Heart right ventricle (tissue), 16 donors: Measurements from ENCODE around the gene USP47. TPM values are rescaled to one million over a fixed set of nuclear protein-coding genes. Genes with fewer than 3 reads are reported as not detected.

ENCODE experiments used
- ATAC-seq, 8 donors: fragments of 200-7000 bp; cut with Tn5 transposase; one replicate each; pipeline ENCODE4 v1.9.1; 2020; ENCODE audit warnings: mild to moderate bottlenecking in 8 of 8, moderate library complexity in 8 of 8, moderate number of reproducible peaks in 1 of 8
- DNase-seq, 2 donors: peaks; one replicate each; pipeline ENCODE4 v3.0.0-alpha.2; 2020
- H3K27ac ChIP-seq, 10 donors: fragments of 200-600 bp; sonication (generic) in 2 of 10; one replicate each; pipeline versions ENCODE4 v1.5.0 to v1.8.0; 2020 to 2022; ENCODE audit warnings: mild to moderate bottlenecking in 3 of 10
- H3K27me3 ChIP-seq, 7 donors: fragments of 200-600 bp; one replicate each; pipeline ENCODE4 v1.8.0; 2021 to 2022; ENCODE audit warnings: mild to moderate bottlenecking in 2 of 7
- H3K36me3 ChIP-seq, 9 donors: fragments of 200-600 bp; sonication (generic) in 1 of 9; one replicate each; pipeline versions ENCODE4 v1.5.0 to v1.8.0; 2020 to 2022; ENCODE audit warnings: mild to moderate bottlenecking in 2 of 9
- H3K4me1 ChIP-seq, 9 donors: fragments of 200-600 bp; sonication (generic) in 1 of 9; one replicate each; pipeline versions ENCODE4 v1.5.0 to v1.8.0; 2020 to 2022; ENCODE audit warnings: mild to moderate bottlenecking in 4 of 9
- H3K4me3 ChIP-seq, 10 donors: fragments of 200-600 bp; sonication (generic) in 2 of 10; one replicate each; pipeline versions ENCODE4 v1.5.0 to v1.8.0; 2020 to 2022; ENCODE audit warnings: mild to moderate bottlenecking in 7 of 10, moderate library complexity in 2 of 10
- H3K9me3 ChIP-seq, 11 donors: fragments of 200-600 bp in 10 of 11; sonication (generic) in 2 of 11; one replicate each; pipeline versions ENCODE4 v1.5.0 to v1.8.0; 2013 to 2022; ENCODE audit warnings: mild to moderate bottlenecking in 2 of 11, control low read depth in 1 of 11, moderate library complexity in 1 of 11
- CTCF ChIP-seq, 9 donors: fragments of 200-600 bp; sonication (generic) in 2 of 9; IDR thresholded peaks; one replicate each; pipeline versions ENCODE4 v1.5.0 to v1.8.0; 2021 to 2022; ENCODE audit warnings: antibody characterized with exemption in 9 of 9, mild to moderate bottlenecking in 5 of 9, moderate library complexity in 1 of 9
- WGBS, 2 donors: extraction: QIAGEN DNeasy Blood & Tissue Kit; methylation state at CpG; one replicate each; pipeline ENCODE4 v1.1.7; 2013; ENCODE audit warnings: inconsistent platforms in 1 of 2; 5-methylcytosine and 5-hydroxymethylcytosine counted together
- intact Hi-C, 10 donors: fragments of 100-400 bp; cut with DNase I; formaldehyde crosslinking; loops; one replicate each; pipeline versions ENCODE4 v1.11.1 to v1.14.2; 2022
- polyA plus RNA-seq, 2 donors: library from polyadenylated mRNA; stranded (reverse); fragments of 200-250 nt; gene quantifications; one replicate each; pipeline ENCODE4 v1.2.3, GENCODE V29; 2013
- total RNA-seq, 10 donors: library from RNA; stranded (reverse); fragmentation: NEBNext Ultra II Directional in 3 of 10; extraction: Animal tissue kit (Norgen Biotek cat#: 25700) in 3 of 10; gene quantifications; one replicate each; pipeline versions ENCODE4 v1.2.1 to v1.2.4, GENCODE V29; 2021 to 2023
- donor health status: Arrhythmogenic right ventricular cardiomyopathy.
- donor health status: ischemic (EF 13 %, LVEDD 7.1; RV severe dilation, severe dysfunction).
- donor health status: healthy with polysubstance abuse.
- donor health status: DM: no; HTN: yes; CAD: no.
- donor health status: DM: no; HTN: no; CAD: no.
- donor health status: ischemic (EF 25% LVEDD 6.9; RV normal size, moderate dysfunction).
- donor health status: ischemic (EF 25% LVEDD 5.7; RV mildly dilated, moderate dysfunction).
- donor health status: healthy.
- donor health status: DM: yes; HTN: yes; CAD: no.
- donor health status: Ischemic cardiomyopathy.
- donor health status: ischemic (EF 35%, LVEDD 5.7; RV mildly dilated, moderate dysfunction).
- donor health status: nonischemic (EF 11% LVEDD 7.7; RV severe dilation, severe dysfunction).
- donor health status: DM: yes; HTN: yes; CAD: no.
- donor health status: PGD.
- donor health status: ischemic (EF 29% LVEDD 5.4; RV normal size, mild dysfunction).
- donor health status: nonischemic (EF 23%, LVEDD 6.1; RV moderate dilation, normal function).

USP47 gene
- total and polyA plus RNA-seq, 12 donors, result 30.5 to 56.4 (median 52.5) TPM

GRCh38 chr11:11997049-11997322 lies 155.2 kb downstream of the USP47 start:
- H3K4me1 ChIP-seq, result peaks cover 0 to 26% (median 19%) of the 10 kb centered on the region in 9 donors
- peaks cover 0 to 5% (median 0%) of the 10 kb centered on the region in 7 donors for H3K27me3 ChIP-seq
- H3K4me3 ChIP-seq, result no peak overlapping the region
- H3K9me3 ChIP-seq, result no peaks in the 10 kb centered on the region
- intact Hi-C loops, result no loop called here
- no peak for ATAC-seq
- peaks cover 0 to 80% (median 19%) of the 10 kb centered on the region in 9 donors for H3K36me3 ChIP-seq
- H3K27ac ChIP-seq, result no peak overlapping the region
- DNase-seq, result no peak
- TF ChIP-seq CTCF (IDR thresholded peaks at IDR 0.05), result no peak
- 74 to 82% methylated on average over 3 of the region's 3 CpGs for WGBS, 2 donors

GRCh38 chr11:11998091-11998781 lies 156.5 kb downstream of the USP47 start:
- Histone ChIP-seq H3K4me3 (no peak overlapping the region), H3K9me3 (no peaks in the 10 kb centered on the region), H3K27me3 (peaks cover 0 to 5% (median 0%) of the 10 kb centered on the region in 7 donors), H3K27ac (no peak overlapping the region), H3K4me1 (peaks cover 0 to 18% (median 12%) of the 10 kb centered on the region in 9 donors), H3K36me3 (peaks cover 0 to 86% (median 19%) of the 10 kb centered on the region in 9 donors)
- ATAC-seq, result no peak
- intact Hi-C loops, result no loop called here
- DNase-seq, result no peak
- TF ChIP-seq CTCF (IDR thresholded peaks at IDR 0.05), result no peak
- 73 to 78% methylated on average over 8 of the region's 8 CpGs for WGBS, 2 donors

- H3K27ac ChIP-seq, result no peak overlapping the region
- H3K9me3 ChIP-seq, result no peaks in the 10 kb centered on the region
- DNase-seq, result no peak
- 87 to 93% methylated on average over 7 of the region's 7 CpGs for whole genome bisulfite sequencing, 2 donors
- ATAC-seq, result no peak
- no peak for TF ChIP-seq CTCF (IDR thresholded peaks at IDR 0.05)
- H3K4me1 ChIP-seq, result peaks cover 0 to 33% (median 25%) of the 10 kb centered on the region in 9 donors
- intact Hi-C loops, result no loop called here
- H3K36me3 ChIP-seq, result peaks cover 0 to 64% (median 19%) of the 10 kb centered on the region in 9 donors
- no peak overlapping the region for H3K4me3 ChIP-seq
- H3K27me3 ChIP-seq, result peaks cover 0 to 18% (median 0%) of the 10 kb centered on the region in 7 donors
Measured at GRCh38 chr11:12001186-12001585, 159.4 kb downstream of the USP47 start.

- Histone ChIP-seq H3K27ac (peak overlapping the region in 1 of 10 donors; percentile 11), H3K9me3 (no peaks in the 10 kb centered on the region), H3K36me3 (peaks cover 0 to 42% (median 16%) of the 10 kb centered on the region in 9 donors), H3K27me3 (peaks cover 0 to 40% (median 7%) of the 10 kb centered on the region in 7 donors), H3K4me1 (peaks cover 6 to 54% (median 39%) of the 10 kb centered on the region in 9 donors), H3K4me3 (no peak overlapping the region)
- intact Hi-C loops, result no loop called here
- ATAC-seq, result no peak
- DNase-seq, result no peak
- WGBS, 2 donors, result 92 to 96% methylated on average over 2 of the region's 2 CpGs
- TF ChIP-seq CTCF (IDR thresholded peaks at IDR 0.05), result no peak
Measured at GRCh38 chr11:12003336-12003735, 161.6 kb downstream of the USP47 start.
